ENCODE measurements around the gene LHFPL2.

- no peak for TF ChIP-seq KLF6 (CRISPR knock-in tag; IDR thresholded peaks at IDR 0.05; ENCODE audit: borderline replicate concordance)
- TF ChIP-seq TAF15 (IDR thresholded peaks at IDR 0.05; ENCODE audit: low read depth, low read length), result no peak
- TF ChIP-seq U2AF1 (optimal IDR thresholded peaks at IDR 0.05; ENCODE audit: low read depth, low read length), result no peak
- TF ChIP-seq CTCF (IDR thresholded peaks at IDR 0.05 in 2 of 3, conservative IDR thresholded peaks at IDR 0.05 in 1 of 3; ENCODE audit: insufficient read depth in 2 of 3, low read depth in 1 of 3, low read length in 3 of 3), result no peak
- TF ChIP-seq YY1 (IDR thresholded peaks at IDR 0.05; ENCODE audit: borderline replicate concordance in 1 of 3, control insufficient read depth in 1 of 3, extremely low read depth in 1 of 3, insufficient read depth in 3 of 3, insufficient read length in 1 of 3, insufficient replicate concordance in 2 of 3, low read depth in 1 of 3, low read length in 2 of 3), result no peak
- no peak for TF ChIP-seq CBX5 (IDR thresholded peaks at IDR 0.05; ENCODE audit: borderline replicate concordance, low read depth)
- TF ChIP-seq XRCC5 (IDR thresholded peaks at IDR 0.05; ENCODE audit: low read depth, low read length), result no peak
- TF ChIP-seq ZFP36 (IDR thresholded peaks at IDR 0.05; ENCODE audit: low read depth, low read length, partially characterized antibody), result no peak
- no peak for TF ChIP-seq CHD2 (IDR thresholded peaks at IDR 0.05; ENCODE audit: low read depth, low read length)
- no peak for TF ChIP-seq PHF21A (IDR thresholded peaks at IDR 0.05; ENCODE audit: borderline replicate concordance, low read depth)
These were observed 5.8 kb upstream of the LHFPL2 start for GRCh38 chr5:78654386-78654785.

Measured in K562 (cell line).